ENCODE data around the gene FNDC3B.

FNDC3B gene

GRCh38 chr3:172373912-172374311 is 334.5 kb downstream of the FNDC3B start:
- Histone ChIP-seq H3K36me3 (ENCODE audit: insufficient read depth, low read length) (no peaks in the 10 kb centered on the region), H3K79me2 (ENCODE audit: insufficient read depth, low read length) (no peaks in the 10 kb centered on the region), H3K9ac (ENCODE audit: low read length) (no peak overlapping the region), H3K27me3 (ENCODE audit: insufficient read depth, low read length) (no peaks in the 10 kb centered on the region), H3K4me3 (ENCODE audit: low read depth, low read length, poor library complexity, severe bottlenecking) (no peak overlapping the region), H2AFZ (ENCODE audit: low read length) (no peak overlapping the region), H3K9me3 (ENCODE audit: low read length) (no peaks in the 10 kb centered on the region), H3K4me1 (ENCODE audit: insufficient read depth, low read length, severe bottlenecking) (no peaks in the 10 kb centered on the region), H4K20me1 (ENCODE audit: insufficient read depth, low read length) (no peaks in the 10 kb centered on the region), H3F3A (ENCODE audit: insufficient read depth, low read length) (no peaks in the 10 kb centered on the region), H3K4me2 (ENCODE audit: low read length) (no peak overlapping the region), H3K27ac (ENCODE audit: low read depth, low read length, poor library complexity, severe bottlenecking) (no peak overlapping the region), H3K9me2 (ENCODE audit: low read depth, low read length) (no peaks in the 10 kb centered on the region)
- TF ChIP-seq EZH2 (IDR thresholded peaks at IDR 0.05; ENCODE audit: borderline replicate concordance, low read length) (no peak), CTCF (IDR thresholded peaks at IDR 0.05; ENCODE audit: low read length) (no peak)

GRCh38 chr3:172375206-172375850 is 335.9 kb downstream of the FNDC3B start:
- Histone ChIP-seq H3K9ac (ENCODE audit: low read length) (no peak overlapping the region), H3F3A (ENCODE audit: insufficient read depth, low read length) (no peaks in the 10 kb centered on the region), H3K27me3 (ENCODE audit: insufficient read depth, low read length) (no peaks in the 10 kb centered on the region), H3K27ac (ENCODE audit: low read depth, low read length, poor library complexity, severe bottlenecking) (no peak overlapping the region), H3K9me3 (ENCODE audit: low read length) (no peaks in the 10 kb centered on the region), H4K20me1 (ENCODE audit: insufficient read depth, low read length) (no peaks in the 10 kb centered on the region), H3K9me2 (ENCODE audit: low read depth, low read length) (no peaks in the 10 kb centered on the region), H3K4me3 (ENCODE audit: low read depth, low read length, poor library complexity, severe bottlenecking) (no peak overlapping the region), H2AFZ (ENCODE audit: low read length) (no peak overlapping the region), H3K4me1 (ENCODE audit: insufficient read depth, low read length, severe bottlenecking) (no peaks in the 10 kb centered on the region), H3K4me2 (ENCODE audit: low read length) (no peak overlapping the region), H3K79me2 (ENCODE audit: insufficient read depth, low read length) (no peaks in the 10 kb centered on the region), H3K36me3 (ENCODE audit: insufficient read depth, low read length) (no peaks in the 10 kb centered on the region)
- TF ChIP-seq CTCF (IDR thresholded peaks at IDR 0.05; ENCODE audit: low read length) (no peak), EZH2 (IDR thresholded peaks at IDR 0.05; ENCODE audit: borderline replicate concordance, low read length) (no peak)

- H3K9me2 ChIP-seq (ENCODE audit: low read depth, low read length): no peaks in the 10 kb centered on the region
- H3K9ac ChIP-seq (ENCODE audit: low read length): no peak overlapping the region
- no peaks in the 10 kb centered on the region for H3F3A ChIP-seq (ENCODE audit: insufficient read depth, low read length)
- H3K4me1 ChIP-seq (ENCODE audit: insufficient read depth, low read length, severe bottlenecking): no peaks in the 10 kb centered on the region
- no peaks in the 10 kb centered on the region for H3K9me3 ChIP-seq (ENCODE audit: low read length)
- no peak overlapping the region for H2AFZ ChIP-seq (ENCODE audit: low read length)
- no peaks in the 10 kb centered on the region for H4K20me1 ChIP-seq (ENCODE audit: insufficient read depth, low read length)
- H3K36me3 ChIP-seq (ENCODE audit: insufficient read depth, low read length): no peaks in the 10 kb centered on the region
- no peaks in the 10 kb centered on the region for H3K79me2 ChIP-seq (ENCODE audit: insufficient read depth, low read length)
- no peaks in the 10 kb centered on the region for H3K27me3 ChIP-seq (ENCODE audit: insufficient read depth, low read length)
- TF ChIP-seq EZH2 (IDR thresholded peaks at IDR 0.05; ENCODE audit: borderline replicate concordance, low read length) (no peak), CTCF (IDR thresholded peaks at IDR 0.05; ENCODE audit: low read length) (no peak)
- H3K4me2 ChIP-seq (ENCODE audit: low read length): no peak overlapping the region
- no peak overlapping the region for H3K4me3 ChIP-seq (ENCODE audit: low read depth, low read length, poor library complexity, severe bottlenecking)
- H3K27ac ChIP-seq (ENCODE audit: low read depth, low read length, poor library complexity, severe bottlenecking): no peak overlapping the region
Measured at GRCh38 chr3:172376402-172376801, 337.0 kb downstream of the FNDC3B start.

Data from OCI-LY1 (cell line).